HG02623 (cell line): Measurements from ENCODE around the gene CTAG1B.
"Not testable (repeated sequence)": the region's sequence is repeated elsewhere in the genome, so short reads cannot be mapped to it uniquely, and the experiment has no call there.

Experiments
- ATAC-seq: cut with Tn5 transposase; IDR thresholded peaks from one replicate; pipeline ENCODE4 v1.9.1; 2021; ENCODE audit warnings: moderate library complexity; ENCODE audit not compliant: unreplicated experiment

Gene CTAG1B

GRCh38 chrX:154628960-154629359 is 9.9 kb upstream of the CTAG1B start:
- ATAC-seq, result not testable (repeated sequence)

- ATAC-seq, result not testable (repeated sequence)
These were observed 1.8 kb upstream of the CTAG1B start for GRCh38 chrX:154620767-154621414.

DNA sequence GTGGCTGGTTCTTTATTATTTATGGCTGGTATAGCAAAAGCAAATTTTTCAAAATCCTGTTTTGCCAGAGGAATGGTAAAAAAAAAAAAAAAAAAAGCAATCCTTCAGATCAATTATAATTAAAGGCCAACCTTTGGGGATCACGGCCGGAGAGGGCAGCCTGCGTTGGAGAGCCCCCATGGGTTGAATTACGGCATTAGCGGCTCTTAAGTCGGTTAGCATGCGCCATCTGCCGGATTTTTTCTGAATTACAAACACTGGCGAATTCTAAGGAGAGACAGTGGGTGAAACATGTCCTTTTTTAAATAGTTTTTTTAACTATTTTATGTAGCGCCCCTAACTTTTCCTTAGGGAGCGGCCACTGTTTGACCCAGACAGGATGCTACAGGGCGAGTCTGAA is 5.5 kb downstream of the CTAG1B start:
- not testable (repeated sequence) for ATAC-seq

DNA sequence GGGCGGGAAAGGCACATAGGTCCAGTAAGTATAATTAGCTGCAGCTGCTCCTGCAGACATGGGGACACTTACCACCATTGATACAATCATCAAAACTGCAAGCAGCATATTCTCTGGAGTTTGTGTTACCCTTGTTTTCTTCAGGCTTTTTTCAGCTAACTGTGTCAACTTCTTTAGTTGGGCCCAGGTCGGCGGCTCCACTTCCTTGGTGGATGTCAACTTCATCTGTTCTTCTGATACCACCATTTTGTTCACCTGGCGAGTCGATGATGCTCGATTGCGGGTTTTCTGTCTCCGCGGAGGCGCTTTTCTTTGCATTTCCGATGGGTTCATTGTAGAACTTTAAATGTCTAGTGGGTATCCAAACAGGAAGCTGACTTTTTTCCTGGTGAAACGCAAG is 7.9 kb downstream of the CTAG1B start:
- ATAC-seq, result not testable (repeated sequence)

- ATAC-seq, result not testable (repeated sequence)
These were observed 10.3 kb downstream of the CTAG1B start for GRCh38 chrX:154608823-154609222.

GRCh38 chrX:154607976-154608375 is 11.1 kb downstream of the CTAG1B start:
- not testable (repeated sequence) for ATAC-seq

GRCh38 chrX:154607370-154607769 is 11.7 kb downstream of the CTAG1B start:
- no peak for ATAC-seq

- ATAC-seq, result no peak
These were observed 13.5 kb downstream of the CTAG1B start for GRCh38 chrX:154605566-154605965.

GRCh38 chrX:154603438-154604430 is 15.3 kb downstream of the CTAG1B start:
- no peak for ATAC-seq

- no peak for ATAC-seq
These were observed 16.2 kb downstream of the CTAG1B start for GRCh38 chrX:154602766-154603437.

DNA sequence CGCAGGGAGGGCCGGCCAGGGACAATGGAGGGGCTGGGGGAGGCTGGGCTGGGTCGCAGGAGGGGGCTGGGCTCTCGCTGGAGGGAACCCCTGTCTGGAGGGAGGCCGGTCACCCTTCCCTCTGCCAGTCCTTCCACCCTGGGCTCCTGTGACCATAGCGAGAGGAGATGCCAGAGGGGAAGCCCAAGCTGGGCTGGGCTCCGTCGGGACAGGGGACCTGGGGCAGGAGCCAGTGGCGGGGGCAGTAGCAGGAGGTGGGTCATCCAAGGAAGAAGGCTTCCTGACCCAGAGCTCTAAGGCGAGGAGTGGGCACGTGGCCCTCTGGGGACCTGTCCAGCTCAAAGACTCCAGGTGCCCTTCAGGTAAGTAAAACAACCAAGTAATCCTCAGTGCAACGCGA is 16.9 kb downstream of the CTAG1B start:
- no peak for ATAC-seq

DNA sequence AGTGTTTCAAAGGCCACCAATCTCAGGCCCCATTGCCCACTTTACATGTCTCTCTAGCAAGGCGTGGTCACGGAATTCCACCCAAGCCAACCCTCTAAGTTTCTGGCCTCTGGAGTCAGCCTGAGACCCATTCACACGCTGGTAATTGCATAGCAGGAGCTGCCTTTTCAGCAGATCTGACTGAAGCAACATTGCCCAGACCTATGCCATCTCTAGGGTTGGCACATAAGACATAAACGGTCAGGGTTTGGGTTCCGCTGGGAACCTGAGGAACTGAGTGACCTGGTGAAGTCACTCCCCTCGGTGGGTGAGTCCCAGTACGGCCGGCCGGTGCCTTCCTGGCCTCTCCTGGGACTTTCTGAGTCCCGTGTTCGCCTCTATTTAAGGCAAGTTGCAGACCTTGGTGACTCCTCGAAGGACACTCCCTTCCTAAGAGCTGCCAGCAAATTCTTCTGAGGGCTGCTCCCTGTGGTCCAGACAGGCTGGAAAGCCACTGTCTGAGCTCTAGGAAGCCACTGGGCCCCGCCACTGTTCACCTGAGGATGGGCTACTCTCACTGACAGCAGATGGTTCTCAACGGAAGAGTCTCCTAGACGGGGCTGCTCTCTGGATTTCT is 18.2 kb downstream of the CTAG1B start:
- ATAC-seq, result no peak

DNA sequence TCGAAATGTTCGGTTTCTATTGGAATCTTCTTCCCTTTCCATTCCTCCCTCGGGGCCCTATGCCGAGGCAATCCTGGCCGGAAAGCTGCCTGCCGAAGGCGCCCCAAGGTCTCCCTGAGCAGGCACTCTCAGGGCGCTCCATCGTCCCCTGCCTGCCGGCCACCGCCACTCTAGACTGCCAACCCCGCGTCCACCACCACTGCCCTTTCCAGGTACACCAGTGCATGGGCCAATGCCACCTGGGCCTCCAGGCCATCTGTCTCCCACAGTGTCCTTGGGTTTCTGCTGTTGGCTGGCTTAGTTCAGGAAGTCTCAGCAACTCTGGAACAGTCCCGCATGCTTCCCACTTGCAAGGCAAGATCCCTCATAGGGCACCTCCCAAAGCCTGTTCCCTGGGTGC is 19.6 kb downstream of the CTAG1B start:
- no peak for ATAC-seq

DNA sequence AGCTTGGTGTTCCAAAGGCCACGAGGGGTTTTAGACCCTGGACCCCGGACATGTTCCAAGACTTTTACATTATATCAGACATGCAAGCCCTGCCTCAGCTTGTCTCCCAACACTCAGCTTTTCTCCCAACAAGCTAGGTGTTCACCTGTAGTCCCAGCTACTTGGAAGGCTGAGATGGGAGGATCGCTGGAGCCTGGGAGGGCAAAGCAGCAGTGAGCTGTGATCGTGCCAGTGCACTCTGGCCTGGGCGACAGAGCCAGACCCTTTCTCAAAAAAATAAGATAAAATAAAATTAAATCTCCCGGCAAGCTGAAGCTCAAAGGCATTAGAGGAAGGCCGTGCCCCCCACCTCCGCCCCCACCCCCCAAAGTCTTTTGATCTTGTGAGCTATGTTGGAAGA is 20.4 kb downstream of the CTAG1B start:
- ATAC-seq, result no peak

- no peak for ATAC-seq
These were observed 21.9 kb downstream of the CTAG1B start for GRCh38 chrX:154597221-154597620.

DNA sequence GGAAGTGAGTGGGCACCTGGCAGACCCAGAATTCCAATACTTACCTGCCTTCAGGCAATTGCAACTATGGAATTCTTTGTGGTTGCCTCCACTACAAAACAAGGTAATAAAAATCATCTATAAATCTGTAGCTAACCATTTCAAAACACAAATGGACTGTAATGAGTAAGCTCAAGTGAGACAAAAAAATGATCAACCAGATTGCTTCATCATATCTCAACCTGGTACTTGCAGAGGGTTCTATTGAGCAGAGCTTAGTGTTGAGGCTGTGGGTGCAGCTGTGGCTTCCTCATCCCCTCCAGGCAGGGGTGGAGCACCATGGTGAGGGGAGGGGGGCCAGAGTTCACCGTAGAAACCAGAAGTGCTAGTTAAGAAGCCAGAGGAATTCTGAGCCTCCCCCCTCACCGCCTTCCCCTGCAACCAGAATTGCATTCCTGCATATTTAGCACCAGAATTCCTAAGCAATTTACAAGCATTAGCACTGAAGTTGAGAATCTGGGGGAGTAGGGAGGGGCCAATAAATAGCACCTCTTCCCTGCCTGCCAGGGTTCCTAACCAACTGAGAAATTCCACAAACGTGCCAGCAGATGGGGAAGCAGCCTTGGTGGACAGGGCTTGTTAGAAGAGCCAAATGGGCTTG is 22.7 kb downstream of the CTAG1B start:
- ATAC-seq, result no peak

DNA sequence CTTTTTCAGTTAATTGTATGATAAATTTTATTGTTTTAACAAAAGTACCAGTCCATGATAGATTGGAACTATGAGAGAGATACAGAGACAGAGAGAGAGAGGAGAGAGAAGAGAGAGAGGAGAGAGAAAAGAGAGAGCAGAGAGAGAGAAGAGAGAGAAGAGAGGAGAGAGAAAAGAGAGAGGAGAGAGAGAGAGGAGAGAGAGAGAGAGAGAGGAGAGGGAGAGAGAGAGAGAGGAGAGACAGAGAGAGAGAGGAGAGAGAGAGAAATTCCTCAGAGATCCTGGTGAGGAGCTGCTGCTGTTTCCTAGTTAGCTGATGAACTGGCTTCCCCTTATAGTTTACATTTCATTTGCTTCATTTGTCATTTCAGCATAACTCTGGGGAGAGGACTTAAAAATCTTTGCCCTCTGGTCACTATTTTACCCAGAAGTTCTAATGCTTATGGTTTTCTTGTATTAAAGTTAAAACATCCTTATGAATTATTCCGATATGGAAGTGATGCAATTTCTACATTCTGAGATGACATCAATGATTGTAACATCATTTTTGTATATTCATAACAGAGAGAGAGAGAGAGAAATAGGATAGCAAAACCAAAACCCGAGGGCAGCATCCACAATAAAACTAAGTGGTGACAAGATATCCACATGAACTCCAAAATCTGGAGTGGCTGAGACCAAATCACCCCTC is 23.4 kb downstream of the CTAG1B start:
- no peak for ATAC-seq

DNA sequence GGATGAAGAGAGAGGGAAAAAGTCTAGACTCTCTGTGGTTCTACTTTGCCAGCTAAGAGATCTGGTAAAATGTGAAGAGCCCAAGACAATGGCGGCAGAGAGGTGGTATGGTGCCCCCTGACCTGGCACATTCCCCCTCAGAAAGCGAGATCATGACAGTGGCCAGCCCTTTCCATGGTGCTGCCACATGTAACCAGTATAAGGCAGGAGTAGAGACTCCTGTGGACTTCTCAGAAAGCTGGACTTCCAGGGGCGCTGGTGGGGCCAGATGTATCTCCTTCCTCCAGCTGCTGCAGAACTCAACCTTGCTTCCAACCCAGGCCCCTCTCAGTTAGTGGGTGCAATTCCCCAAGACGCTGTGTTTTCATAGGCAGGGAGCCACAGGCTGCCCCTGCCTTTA is 24.6 kb downstream of the CTAG1B start:
- no peak for ATAC-seq

- no peak for ATAC-seq
These were observed 25.9 kb downstream of the CTAG1B start for GRCh38 chrX:154593201-154593600.

DNA sequence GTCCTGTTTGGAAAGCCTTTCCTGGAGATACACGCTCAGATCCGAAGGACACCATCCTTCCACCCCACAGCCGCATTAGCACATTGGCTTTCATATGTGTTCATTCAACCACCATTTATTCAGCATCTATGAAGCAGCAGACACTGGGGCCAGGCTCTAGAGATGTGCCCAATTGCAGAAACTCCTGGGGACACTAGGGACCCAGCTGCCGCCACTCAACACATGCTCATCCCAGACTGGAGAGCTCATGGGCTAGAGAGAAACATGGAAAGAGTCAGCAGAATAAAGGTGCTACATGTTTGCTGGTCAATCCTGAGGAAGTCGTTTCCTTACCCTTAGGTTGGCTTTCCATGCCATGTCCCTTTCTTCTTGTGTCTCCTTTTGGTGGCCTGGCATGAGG is 26.6 kb downstream of the CTAG1B start:
- no peak for ATAC-seq
